Medulla oblongata (tissue), 1 donor: Measurements from ENCODE around the gene DACH1.

Source experiments
- DNase-seq: peaks from one replicate; pipeline ENCODE4 v3.0.0-alpha.2; 2015; ENCODE audit errors: extremely low spot score

The DACH1 gene

DNA sequence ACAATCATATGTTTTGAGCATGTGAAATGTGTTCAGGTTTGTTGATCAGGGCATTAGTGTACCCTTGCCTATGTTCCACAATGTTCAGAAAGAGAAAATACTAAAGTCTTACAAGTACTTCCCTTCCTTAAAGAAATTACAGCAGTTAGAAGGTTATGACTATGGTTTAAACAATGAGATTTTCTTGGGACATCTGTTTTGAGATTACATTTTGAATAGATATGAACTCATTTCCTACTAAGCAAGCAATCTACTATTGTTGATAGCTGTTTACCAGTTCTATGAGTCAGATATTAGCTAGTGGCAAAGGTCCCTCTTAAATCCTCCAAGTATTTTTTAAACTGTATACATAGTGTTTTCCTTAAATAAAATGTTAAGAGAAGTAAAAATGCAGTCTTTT is 241.3 kb downstream of the DACH1 start:
- no peak for DNase-seq

DNA sequence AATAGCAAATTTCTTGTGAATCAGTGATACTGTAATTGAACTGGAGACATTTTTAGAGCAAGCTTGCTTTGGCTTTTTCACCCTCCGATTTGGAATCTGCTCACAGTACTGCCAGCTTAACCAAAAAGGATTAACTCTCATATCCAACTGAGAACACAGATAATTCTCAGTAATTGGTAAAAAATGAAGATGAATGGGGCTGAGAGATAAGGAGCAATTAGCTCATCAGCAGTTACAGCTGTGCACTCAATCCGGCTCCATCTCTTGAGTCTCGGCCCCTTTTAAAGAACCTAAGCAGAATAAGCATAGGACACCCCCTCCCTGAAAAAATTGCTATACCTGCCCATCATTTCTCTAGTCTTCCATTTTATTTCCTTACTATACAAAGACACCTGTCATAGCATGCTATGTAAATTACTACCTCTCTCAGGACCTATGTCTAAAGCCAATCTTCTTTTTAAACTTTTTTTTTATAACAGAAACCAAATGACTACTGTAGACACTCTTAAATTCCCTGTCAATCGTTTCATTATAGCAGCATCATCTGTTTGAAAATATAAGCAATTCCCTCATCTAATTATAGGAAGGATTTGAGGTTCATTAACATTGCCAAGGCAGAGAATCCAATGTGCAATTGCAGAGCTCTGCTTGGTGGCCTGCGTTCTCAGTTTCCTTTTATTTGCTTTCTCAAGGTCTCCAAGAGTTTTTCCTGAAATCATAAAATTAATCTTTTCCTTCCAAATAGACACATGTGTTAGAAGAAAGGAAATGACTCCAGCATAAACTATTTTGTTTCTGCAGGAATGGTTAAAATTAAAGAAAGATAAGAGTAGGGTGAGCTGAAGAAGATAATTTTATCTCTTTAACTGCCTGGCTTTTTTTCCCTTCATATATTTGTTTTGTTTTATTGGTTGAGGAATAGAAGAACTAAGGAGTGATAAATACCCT is 242.1 kb downstream of the DACH1 start:
- no peak for DNase-seq

DNA sequence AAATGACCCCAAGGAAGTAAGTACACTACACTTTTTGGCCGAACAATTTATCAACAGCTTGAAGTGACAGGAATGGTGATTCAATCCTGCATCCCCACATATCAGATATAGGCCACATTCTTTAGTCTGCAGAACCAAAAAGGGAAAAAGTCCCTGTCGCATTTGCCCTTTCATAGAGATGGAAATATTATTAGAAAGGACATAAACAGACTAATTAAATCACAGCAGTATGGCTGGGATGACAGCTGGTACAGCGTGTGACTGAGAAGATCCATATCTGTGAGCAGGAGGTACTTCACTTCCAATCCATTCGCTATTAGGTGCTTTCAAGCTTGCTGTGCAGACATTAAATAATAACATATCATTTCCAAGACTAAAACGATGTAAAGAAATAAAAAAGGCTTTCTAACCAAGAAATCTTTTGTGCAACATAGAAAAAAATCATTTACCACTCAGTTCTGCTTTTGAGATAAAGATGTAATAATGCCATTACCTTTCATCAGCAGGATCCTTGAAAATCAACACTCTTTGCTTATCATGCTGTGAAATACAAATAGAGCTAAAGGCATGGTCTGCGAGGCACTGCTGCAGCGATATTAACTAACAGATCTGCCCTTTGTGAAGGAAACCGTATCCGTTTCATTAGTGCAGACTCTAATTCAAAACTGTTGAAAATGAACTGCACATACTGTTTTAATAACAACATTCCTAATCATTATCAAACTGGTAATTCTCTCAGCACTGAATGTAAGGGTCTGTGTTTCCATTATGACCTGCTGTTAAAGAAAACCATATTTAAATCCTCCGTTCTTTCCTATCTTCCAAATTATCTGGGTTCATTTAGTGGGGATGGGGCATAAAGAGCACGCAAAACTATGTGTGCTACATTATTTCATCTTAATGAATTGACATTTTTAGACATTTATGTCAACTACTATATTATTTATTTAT is 245.6 kb downstream of the DACH1 start:
- DNase-seq: no peak

DNA sequence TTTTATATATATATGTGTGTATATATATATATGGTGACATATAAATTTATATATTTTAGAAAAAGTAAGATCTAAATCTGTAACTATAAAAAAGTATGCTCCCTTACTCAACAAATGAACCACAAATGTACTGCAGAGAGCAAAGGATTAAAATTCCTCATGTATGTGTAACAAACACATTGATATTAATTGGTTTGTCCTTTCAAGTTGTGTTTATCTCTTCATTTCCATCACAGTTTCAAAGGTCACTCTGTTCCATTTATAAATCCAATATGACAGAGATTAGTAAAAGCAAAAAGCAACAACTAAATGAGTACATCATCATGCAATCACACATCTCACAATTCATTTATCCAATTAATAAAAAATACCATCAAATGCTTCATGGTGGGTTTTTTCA is 247.9 kb downstream of the DACH1 start:
- DNase-seq: no peak

DNA sequence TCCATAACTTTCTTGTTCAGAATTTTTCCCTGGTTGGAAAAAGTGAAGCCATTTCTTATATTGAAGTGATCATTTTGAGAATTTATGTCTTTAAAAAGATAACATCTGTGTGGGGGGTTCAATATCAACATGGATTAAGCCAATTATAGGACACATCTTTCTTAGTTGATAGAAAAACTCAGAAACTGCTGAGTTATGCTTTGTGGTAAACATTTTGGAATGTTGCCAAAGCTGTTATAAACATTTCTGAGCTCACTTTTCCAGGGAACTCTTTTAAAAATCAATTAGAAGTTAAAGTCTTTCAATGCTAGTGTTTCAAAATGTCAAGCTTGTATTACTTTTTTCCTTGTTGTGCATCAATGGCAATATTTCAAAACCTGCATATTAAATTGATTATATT is 248.8 kb downstream of the DACH1 start:
- no peak for DNase-seq

DNA sequence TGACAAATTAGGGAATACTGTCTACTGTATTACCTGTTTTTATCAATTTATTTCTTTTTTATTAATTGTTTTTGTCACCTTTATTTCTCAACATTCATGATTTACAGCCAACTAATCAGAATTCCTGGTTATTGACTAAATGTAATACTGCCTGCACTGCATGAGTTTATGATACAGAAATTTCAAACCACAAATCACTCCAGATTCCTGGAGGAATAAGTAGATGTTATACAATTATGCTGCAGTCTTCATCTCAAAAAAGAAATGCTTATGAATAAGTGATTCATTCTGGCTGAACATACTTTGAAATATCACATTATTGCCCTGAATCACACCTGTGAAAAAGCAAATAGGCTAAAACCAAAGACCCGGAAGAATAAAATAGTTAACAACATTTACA is 249.7 kb downstream of the DACH1 start:
- no peak for DNase-seq

DNA sequence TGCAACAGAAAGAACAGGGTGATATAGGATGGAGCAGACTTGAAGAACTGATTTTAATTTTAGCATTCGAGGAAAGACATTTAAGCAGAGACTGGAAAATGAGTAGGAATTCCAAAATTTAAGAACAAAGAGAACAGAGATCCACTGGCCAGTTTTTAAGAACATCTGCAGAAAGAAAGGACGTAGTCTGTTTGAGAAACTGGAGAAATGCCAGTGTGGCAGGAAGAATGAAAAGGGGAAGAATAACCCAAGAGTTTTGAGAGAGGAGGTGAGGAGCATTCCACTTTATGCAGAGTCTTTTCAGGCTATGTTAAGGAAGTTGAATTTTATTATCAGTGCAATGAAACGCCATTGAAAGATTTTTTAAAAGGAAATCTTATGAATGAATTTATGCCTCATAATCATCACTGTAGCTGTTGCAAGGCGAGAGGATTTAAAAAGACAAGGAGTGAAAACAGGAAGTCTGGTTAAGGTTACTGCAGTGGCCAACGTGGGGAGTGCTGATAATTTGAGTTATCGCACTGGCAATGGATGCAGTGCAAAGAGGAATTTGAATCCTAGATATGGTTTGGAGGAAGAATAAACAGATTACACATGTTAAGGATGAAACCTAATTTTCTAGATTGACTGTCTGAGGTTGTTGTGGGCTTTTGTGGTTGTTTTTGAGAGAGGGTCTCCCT is 253.8 kb downstream of the DACH1 start:
- no peak for DNase-seq

DNA sequence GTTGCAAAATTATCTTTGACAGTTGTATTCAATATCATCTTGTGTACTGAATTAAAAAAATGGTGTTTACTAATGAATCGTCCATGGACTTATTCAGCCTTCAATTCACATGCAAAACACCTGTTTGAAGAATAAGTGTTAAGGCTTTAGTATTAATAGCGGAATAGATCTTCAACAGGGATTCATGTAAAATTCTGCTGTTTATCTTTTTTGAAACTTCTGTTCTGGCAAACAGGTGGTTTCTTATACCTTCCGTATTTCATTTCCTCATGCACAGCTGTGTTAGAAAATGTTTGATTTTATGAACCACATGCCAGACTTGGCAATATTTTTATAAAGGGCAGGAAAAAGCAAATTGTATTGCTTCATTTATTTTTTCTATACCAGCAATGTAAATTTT is 255.7 kb downstream of the DACH1 start:
- DNase-seq: no peak

DNA sequence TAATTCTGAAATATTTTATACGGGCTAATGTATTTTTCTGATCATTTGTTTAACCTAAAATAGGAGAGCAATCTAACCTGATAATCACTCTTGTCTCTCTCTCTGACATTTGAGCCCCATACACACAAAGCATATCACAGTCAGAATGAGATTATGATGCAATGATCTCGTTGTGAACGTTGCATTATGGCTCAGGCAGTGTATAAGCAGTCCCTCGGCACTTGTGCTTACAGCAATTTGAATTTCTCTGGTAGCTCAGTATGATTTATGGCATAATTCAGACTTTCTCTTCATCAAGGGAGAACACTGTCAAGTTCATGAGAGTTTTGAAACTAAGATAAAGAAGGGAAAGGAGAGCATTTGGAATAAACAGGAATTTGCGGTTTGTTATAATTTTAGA is 256.1 kb downstream of the DACH1 start:
- no peak for DNase-seq

DNA sequence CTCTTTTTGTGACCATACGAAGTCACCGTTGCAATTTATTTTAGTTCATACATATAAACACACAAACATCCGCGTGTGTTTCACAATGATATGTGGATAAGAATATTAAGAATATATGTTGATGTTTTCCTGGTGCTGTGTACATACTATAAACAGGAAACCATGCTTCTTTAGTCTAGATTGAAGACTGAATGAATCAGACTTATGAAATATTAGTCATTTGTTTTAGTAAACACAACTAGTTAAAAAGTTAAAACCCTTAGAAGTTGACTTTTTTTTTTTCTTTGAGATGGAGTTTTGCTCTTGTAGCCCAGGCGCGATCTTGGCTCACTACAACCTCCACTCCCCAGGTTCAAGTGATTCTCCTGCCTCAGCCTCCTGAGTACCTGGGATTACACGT is 257.7 kb downstream of the DACH1 start:
- no peak for DNase-seq

DNA sequence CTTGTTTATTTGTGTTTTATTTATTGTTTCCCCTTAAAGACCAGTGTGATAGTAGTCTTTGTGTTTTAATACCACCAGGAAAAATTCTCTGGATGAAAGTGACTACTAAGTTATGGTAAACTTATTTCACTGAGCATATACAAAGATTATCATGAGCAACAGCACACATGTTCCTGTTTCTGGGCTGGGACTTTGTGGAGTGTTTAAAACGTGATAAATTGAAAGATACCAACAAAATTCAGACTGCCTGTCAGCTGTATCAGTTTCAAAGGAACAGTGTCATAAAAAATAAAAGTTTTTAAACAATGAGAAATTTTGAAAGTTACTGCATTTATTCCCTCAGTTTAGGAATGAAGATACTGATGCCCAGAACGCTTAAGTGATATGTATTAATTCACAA is 259.4 kb downstream of the DACH1 start:
- DNase-seq: no peak

DNA sequence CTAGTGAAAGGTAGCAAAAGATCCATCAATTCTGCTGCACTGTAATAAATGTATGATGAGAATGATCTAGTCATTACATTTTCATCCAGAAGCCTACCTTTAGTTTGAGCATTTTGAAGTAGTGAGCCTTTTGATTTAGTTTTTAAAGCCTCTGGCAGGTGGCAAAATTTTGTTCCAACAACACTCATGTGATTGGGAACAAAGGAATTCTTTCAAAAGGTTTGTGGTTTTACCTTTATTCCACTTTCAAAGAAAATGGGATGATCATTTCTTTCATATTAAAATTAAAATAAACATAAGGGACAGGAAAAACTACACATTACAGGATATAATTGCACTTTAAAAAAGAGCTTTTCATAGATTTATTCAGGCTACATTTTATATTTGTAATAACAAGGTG is 260.2 kb downstream of the DACH1 start:
- no peak for DNase-seq

DNA sequence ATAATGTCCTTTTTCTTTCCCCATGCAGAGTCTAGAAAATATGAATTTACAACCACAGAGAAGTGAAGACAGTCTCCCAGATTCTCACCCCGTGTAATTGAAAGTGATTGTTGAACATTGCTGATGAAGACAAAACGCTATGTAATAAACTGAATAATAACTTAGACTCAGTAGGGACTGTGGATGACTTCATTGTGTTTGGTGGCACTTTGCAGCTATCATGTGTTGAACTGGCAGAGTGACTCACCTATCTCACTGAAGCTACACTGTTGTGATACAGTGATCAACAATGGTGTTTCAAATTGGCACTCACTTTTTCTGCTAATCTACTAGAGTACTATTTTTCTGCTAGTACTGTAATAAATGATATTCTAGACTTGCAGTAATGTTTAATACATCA is 261.3 kb downstream of the DACH1 start:
- DNase-seq: no peak

DNA sequence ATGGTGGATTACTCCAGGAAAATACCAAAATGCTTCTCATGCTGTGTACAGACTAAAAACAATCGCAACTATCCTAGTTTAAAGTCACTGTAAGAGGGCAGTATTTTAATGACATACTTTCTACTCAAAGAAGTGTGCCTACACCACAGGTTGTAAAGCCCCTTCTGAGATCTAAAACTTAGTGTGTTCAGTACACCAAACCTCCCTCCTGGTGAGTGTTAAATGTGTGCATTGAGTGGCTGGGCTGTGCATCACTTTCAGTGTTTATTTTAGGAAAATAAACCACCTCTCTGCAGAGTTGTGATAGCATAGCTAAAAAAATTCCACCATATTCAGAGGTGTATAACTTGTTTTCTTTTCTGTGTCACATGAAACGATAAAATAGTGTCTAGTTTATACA is 263.7 kb downstream of the DACH1 start:
- no peak for DNase-seq

DNA sequence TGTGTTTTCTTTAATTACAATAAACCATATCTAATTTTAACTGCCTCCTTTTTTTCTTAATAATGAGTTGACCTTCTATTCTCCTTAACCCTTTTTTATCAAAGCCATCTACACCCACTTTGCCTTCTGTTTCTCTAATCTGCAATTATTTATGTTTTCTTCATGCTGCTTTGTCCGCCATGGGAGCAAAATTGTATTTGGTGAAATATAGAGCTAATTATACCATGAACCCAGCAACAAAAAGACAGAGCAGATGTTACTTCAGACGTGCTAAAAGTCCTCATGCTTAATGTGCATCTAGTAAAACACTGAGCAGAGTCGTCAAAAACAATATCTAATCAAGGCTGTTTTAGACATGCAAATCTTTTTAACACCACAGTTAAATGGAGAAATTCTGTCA is 264.7 kb downstream of the DACH1 start:
- no peak for DNase-seq

DNA sequence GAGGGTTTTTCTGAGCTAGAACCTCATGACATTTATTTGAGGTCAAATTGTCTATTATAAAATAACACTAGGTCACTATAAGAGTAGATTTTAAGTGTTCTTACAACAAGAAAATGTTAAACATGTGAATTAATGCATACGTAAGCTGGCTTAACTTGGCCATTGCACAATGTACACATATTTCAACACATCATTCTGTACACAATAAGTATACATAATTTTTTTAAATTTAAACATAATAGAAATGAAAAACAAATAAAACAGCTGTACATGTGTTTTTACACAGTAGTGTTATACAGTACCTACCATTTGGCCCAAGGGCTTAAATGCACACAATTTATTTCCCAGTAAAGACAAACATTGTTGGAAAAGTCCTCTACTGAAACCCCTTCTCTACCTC is 269.9 kb downstream of the DACH1 start:
- no peak for DNase-seq

DNA sequence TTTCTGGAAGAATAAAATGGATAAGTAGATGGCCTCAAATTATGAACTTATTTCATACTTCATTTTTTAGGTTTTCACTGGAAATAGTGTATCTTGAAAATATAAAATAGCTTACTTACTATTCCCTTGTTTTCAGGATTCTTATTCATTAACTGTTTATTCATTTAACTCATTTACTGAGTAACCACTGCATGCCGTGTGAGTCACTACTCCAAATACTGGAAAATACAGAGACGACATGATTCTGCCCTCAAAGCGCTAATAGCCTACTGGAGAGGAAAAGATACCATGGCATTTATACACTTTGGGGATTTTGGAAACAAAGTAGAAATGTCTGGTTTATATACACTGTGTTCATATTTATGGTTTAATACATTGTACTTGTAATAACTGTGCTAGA is 270.9 kb downstream of the DACH1 start:
- no peak for DNase-seq

DNA sequence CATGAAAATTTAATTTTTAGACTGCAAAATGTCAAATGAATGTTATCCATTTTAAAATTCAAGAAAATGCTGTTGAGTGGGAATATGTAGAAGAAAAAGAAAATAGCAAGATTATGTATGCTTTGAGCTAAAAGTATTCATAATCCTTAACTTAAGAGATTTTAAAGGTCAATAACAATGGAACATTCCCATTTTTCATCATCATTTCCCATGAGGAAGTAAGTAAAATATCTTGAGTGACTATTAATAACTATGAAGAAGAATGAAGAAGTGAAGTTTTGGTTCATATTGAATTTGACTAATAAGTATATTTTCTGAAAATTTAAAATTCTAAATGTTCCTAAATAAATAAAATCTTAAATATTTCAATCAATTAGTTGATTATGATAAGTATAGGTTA is 273.4 kb downstream of the DACH1 start:
- no peak for DNase-seq

DNA sequence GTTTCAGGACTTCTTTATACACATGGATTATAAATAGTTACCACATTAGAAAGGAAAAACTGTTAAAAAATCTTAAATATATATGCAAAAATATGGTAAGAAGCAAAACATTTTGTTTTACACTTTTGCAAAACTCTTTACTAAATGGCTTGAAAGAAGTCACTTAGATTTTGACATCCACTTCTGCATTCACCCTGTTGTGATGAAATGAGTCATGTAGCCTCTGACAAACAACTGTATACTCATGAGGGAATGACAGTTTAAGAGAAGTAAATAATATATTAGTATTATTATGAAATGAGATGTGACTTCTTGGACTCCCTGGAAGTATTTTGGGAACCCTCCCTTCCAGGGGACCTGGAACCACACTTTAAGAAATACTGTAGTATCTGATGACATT is 275.6 kb downstream of the DACH1 start:
- DNase-seq: no peak

DNA sequence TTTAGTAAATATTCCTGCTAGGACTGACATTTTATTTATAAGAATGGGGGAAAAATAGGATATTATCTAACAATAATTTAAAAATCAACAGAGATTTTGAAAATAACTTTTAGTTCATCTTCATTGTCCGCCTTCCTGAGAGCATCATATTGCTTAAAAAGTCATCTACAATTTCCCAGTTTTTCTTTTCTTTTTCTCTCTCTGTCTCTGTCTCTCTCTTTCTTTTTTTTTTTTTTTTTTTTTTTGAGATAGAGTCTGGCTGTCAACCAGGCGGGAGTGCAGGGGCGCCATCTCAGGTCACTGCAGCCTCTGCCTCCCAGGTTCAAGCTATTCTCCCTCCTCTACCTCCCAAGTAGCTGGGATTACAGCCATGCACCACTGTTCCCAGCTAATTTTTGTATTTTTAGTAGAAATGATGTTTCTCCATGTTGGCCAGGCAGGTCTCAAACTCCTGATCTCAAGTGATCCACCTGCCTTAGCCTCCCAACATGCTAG is 276.3 kb downstream of the DACH1 start:
- DNase-seq: no peak

DNA sequence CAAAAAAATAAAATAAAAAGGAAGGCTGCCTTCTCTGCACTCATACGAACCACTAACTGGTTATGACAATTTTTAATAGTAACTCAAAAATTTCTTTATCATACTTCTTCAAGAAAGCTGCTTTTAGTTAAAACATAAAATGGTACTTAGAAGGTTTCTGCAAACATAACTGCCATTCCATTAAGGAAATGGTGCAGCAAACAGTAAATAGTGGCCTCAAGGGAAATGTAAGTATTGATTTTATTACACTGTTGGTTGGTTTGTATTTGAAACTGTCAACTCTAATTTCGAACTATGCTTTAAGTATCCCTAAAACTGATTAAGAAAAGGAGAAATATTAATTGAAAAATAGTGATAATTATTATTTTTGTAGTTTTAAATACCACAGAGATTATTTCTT is 278.0 kb downstream of the DACH1 start:
- DNase-seq: no peak

DNA sequence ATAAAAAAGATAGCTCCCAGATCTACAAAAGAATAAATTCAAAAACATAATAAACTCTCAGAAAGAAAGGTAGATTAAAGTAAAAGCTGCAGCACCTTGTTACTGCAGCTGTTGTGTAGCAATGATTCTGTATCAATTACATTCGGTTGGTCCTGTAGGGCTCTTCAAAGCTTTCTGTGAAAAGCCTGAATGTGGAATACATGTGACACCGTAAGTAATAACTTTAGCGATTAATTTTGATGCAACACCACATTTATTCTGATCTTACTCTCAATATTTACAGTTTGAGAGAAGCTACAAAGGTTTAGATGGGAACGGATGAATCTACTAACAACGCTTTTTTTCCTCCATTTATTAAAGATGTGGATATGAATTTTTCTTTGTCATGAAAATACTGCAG is 279.2 kb downstream of the DACH1 start:
- DNase-seq: no peak
